Measurements from ENCODE around the gene LMF2.

Gene LMF2

DNA sequence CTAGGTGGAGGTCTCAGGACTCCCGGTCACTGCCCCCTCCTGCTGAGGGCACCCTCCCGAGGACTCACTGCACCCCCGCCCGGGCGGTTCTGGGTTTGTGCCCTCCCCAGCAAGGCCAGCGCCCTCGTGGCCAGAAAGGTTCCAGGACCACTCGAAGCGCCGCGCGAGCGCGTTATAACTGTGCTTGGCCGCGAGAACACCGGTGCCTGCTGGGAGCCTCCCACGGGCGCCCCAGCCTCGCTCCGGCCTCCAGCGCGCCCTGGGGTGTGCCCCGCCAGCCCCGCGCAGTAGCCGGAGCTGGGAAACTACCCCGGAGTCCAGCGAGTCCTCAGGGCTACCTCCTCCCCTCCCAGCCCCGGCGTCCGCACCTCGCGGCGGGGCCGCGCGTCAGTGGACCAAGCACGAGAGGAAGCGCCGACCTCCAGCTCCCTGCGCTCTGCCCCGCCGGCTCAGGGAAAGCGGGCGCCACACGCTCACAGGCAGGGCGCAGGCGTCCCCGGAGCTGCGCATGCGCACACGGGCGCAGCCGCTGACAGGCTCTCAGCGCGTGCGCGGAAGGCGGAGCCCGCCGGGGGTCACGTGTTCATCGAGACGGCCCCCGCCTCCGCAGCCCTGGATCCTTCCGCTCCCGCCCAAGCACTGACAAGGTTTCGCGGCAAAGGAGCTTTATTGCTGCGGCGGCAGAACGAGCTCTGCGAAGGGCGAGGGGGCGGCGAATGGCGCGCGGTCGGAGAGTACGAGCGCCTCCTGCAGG, 17.8 kb upstream of the LMF2 start, which contains the start of gene SCO2:
TSS of gene SCO2 (minus strand) at position 495 of the 754 bp plus-strand sequence. CDS start 1,187 bp downstream, outside the sequence.
- H3K4me3 ChIP-seq (ENCODE audit: insufficient read length, low read depth): peak within 1 kb of the TSS; percentile 82
- no peaks in the 10 kb centered on the region for H3K27me3 ChIP-seq (ENCODE audit: insufficient read depth, insufficient read length)
- peaks cover 40% of the 10 kb centered on the region for H3K36me3 ChIP-seq (ENCODE audit: insufficient read depth, insufficient read length, low read length)
- peaks cover 11% of the 10 kb centered on the region for H3K4me1 ChIP-seq (ENCODE audit: insufficient read depth, insufficient read length)
- peak; percentile 89 for DNase-seq (ENCODE audit: low read depth, low spot score)
- H3K9ac ChIP-seq (ENCODE audit: insufficient read length, low read depth): peak within 1 kb of the TSS; percentile 91
- no peaks in the 10 kb centered on the region for H3K9me3 ChIP-seq (ENCODE audit: insufficient read depth, low read length)
- no peak for TF ChIP-seq ZNF274 (IDR thresholded peaks at IDR 0.05; ENCODE audit: low read depth, low read length)
- TF ChIP-seq YY1 (IDR thresholded peaks at IDR 0.05; ENCODE audit: insufficient read depth, insufficient read length): no peak
- TF ChIP-seq SUZ12 (IDR thresholded peaks at IDR 0.05; ENCODE audit: extremely low read depth, insufficient read depth, insufficient read length): no peak

DNA sequence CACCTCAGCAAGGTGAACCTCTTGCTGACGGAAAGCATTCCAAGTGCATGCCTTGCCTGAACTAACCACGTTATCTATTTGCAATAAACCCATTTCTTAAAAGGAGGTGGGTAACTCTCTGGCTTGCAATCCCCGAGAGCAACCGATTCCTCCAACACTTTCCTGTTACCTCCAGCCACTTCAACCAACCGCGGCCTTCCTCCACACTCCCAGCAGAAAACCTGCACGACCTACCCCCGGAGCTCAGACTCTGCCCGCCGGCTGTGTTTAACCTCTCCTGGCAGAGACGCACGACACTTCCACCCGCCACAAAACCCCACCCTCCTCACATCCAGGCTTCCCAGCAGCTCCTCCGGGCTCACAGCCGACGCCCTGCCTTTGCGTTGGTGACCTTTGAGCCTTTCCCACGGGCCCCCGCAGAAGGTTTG, 17.2 kb upstream of the LMF2 start:
- H3K27me3 ChIP-seq (ENCODE audit: insufficient read depth, insufficient read length): no peaks in the 10 kb centered on the region
- H3K9me3 ChIP-seq (ENCODE audit: insufficient read depth, low read length): no peaks in the 10 kb centered on the region
- peaks cover 40% of the 10 kb centered on the region for H3K36me3 ChIP-seq (ENCODE audit: insufficient read depth, insufficient read length, low read length)
- peak overlapping the region; percentile 91 for H3K9ac ChIP-seq (ENCODE audit: insufficient read length, low read depth)
- peaks cover 11% of the 10 kb centered on the region for H3K4me1 ChIP-seq (ENCODE audit: insufficient read depth, insufficient read length)
- TF ChIP-seq ZNF274 (IDR thresholded peaks at IDR 0.05; ENCODE audit: low read depth, low read length): no peak
- TF ChIP-seq SUZ12 (IDR thresholded peaks at IDR 0.05; ENCODE audit: extremely low read depth, insufficient read depth, insufficient read length): no peak
- TF ChIP-seq YY1 (IDR thresholded peaks at IDR 0.05; ENCODE audit: insufficient read depth, insufficient read length): no peak
- peak overlapping the region; percentile 82 for H3K4me3 ChIP-seq (ENCODE audit: insufficient read length, low read depth)
- DNase-seq (ENCODE audit: low read depth, low spot score): no peak

DNA sequence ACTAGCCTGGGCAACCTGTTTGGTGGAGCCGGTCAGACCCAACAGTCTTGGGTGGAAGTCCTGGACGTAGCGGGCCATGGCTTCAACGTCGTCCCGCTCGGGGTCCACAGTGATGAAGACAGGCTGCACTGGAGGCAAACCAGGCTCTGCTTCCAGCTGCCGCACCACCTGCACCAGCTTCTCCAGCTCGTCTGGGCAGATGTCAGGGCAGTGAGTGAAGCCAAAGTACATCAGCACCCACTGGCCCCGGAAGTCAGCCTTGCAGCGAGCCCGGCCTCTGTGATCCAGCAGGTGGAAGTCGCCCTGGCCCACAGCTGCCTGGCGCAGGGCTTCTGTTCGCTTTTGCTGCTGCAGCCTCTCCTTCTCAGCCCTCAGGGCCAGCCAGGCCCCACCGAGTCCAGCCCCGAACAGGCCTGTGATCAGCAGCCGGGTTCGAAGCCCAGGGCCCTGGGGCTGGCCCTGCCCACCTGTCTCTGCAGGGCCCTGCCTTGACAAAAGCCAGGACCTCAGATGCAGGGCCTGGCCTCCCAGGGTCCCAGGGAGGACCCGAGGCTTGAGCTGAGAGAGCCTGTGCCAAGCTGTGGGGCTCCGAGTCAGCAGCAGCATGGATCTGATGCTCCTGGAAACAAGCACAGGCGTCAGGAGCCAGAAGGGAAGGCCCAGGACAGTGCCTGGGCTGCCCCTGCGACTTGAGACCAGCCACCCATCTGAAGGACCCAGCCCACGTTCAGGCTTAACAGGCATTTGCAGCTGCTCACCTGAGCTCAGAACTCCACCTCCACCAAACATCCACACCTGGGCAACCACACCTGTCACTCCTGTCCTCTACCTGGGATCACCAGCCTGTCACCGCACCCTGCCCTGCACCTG, 16.5 kb upstream of the LMF2 start:
- H3K4me1 ChIP-seq (ENCODE audit: insufficient read depth, insufficient read length): peaks cover 11% of the 10 kb centered on the region
- no peaks in the 10 kb centered on the region for H3K9me3 ChIP-seq (ENCODE audit: insufficient read depth, low read length)
- peaks cover 47% of the 10 kb centered on the region for H3K36me3 ChIP-seq (ENCODE audit: insufficient read depth, insufficient read length, low read length)
- H3K4me3 ChIP-seq (ENCODE audit: insufficient read length, low read depth): peak overlapping the region; percentile 82
- no peaks in the 10 kb centered on the region for H3K27me3 ChIP-seq (ENCODE audit: insufficient read depth, insufficient read length)
- TF ChIP-seq SUZ12 (IDR thresholded peaks at IDR 0.05; ENCODE audit: extremely low read depth, insufficient read depth, insufficient read length) (no peak), YY1 (IDR thresholded peaks at IDR 0.05; ENCODE audit: insufficient read depth, insufficient read length) (no peak), ZNF274 (IDR thresholded peaks at IDR 0.05; ENCODE audit: low read depth, low read length) (no peak)
- DNase-seq (ENCODE audit: low read depth, low spot score): no peak
- H3K9ac ChIP-seq (ENCODE audit: insufficient read length, low read depth): peak overlapping the region; percentile 91

DNA sequence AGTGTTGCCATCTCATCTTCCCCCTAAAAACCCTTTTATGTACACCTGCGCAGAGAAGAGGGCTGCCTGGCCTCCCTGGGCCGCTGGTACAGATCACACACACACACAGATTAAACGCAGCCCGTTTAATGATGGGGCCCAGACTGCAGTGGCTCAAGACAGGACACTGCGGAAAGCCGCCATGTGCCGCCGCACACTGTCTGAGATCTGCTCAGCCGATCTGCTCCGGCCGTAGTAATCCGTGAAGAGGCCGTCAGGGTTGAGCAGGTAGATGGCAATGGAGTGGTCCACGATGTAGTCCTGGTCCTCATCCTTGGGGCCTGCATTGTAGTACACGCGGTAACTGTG, 15.9 kb upstream of the LMF2 start:
- TF ChIP-seq ZNF274 (IDR thresholded peaks at IDR 0.05; ENCODE audit: low read depth, low read length) (no peak), SUZ12 (IDR thresholded peaks at IDR 0.05; ENCODE audit: extremely low read depth, insufficient read depth, insufficient read length) (no peak), YY1 (IDR thresholded peaks at IDR 0.05; ENCODE audit: insufficient read depth, insufficient read length) (no peak)
- no peaks in the 10 kb centered on the region for H3K9me3 ChIP-seq (ENCODE audit: insufficient read depth, low read length)
- H3K4me1 ChIP-seq (ENCODE audit: insufficient read depth, insufficient read length): peaks cover 11% of the 10 kb centered on the region
- H3K9ac ChIP-seq (ENCODE audit: insufficient read length, low read depth): no peak overlapping the region
- no peak for DNase-seq (ENCODE audit: low read depth, low spot score)
- H3K4me3 ChIP-seq (ENCODE audit: insufficient read length, low read depth): no peak overlapping the region
- no peaks in the 10 kb centered on the region for H3K27me3 ChIP-seq (ENCODE audit: insufficient read depth, insufficient read length)
- peaks cover 53% of the 10 kb centered on the region for H3K36me3 ChIP-seq (ENCODE audit: insufficient read depth, insufficient read length, low read length)

DNA sequence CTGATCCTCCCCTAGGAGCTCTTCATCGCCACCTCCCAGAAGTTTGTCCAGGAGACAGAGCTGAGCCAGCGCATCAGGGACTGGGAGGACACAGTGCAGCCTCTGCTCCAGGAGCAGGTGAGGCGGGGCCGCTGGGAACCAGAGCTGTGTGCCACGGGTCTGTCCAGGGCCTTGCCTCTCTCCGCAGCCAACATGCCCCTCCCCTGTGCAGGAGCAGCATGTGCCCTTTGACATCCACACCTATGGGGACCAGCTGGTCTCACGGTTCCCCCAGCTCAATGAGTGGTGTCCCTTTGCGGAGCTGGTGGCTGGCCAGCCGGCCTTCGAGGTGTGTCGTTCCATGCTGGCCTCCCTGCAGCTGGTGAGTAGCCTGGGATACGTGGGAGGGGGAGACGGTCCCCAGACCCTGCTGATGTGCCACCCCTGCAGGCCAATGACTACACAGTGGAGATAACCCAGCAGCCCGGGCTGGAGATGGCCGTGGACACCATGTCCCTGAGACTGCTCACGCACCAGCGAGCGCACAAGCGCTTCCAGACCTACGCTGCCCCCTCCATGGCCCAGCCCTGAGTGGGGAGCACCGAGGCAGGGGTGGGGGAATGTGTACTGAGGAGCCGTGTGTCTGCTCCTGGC, 15.4 kb upstream of the LMF2 start:
- no peak for DNase-seq (ENCODE audit: low read depth, low spot score)
- H3K4me3 ChIP-seq (ENCODE audit: insufficient read length, low read depth): no peak overlapping the region
- no peak overlapping the region for H3K9ac ChIP-seq (ENCODE audit: insufficient read length, low read depth)
- no peaks in the 10 kb centered on the region for H3K27me3 ChIP-seq (ENCODE audit: insufficient read depth, insufficient read length)
- H3K9me3 ChIP-seq (ENCODE audit: insufficient read depth, low read length): no peaks in the 10 kb centered on the region
- H3K4me1 ChIP-seq (ENCODE audit: insufficient read depth, insufficient read length): peaks cover 11% of the 10 kb centered on the region
- TF ChIP-seq YY1 (IDR thresholded peaks at IDR 0.05; ENCODE audit: insufficient read depth, insufficient read length): no peak
- TF ChIP-seq ZNF274 (IDR thresholded peaks at IDR 0.05; ENCODE audit: low read depth, low read length): no peak
- no peak for TF ChIP-seq SUZ12 (IDR thresholded peaks at IDR 0.05; ENCODE audit: extremely low read depth, insufficient read depth, insufficient read length)
- peaks cover 58% of the 10 kb centered on the region for H3K36me3 ChIP-seq (ENCODE audit: insufficient read depth, insufficient read length, low read length)

DNA sequence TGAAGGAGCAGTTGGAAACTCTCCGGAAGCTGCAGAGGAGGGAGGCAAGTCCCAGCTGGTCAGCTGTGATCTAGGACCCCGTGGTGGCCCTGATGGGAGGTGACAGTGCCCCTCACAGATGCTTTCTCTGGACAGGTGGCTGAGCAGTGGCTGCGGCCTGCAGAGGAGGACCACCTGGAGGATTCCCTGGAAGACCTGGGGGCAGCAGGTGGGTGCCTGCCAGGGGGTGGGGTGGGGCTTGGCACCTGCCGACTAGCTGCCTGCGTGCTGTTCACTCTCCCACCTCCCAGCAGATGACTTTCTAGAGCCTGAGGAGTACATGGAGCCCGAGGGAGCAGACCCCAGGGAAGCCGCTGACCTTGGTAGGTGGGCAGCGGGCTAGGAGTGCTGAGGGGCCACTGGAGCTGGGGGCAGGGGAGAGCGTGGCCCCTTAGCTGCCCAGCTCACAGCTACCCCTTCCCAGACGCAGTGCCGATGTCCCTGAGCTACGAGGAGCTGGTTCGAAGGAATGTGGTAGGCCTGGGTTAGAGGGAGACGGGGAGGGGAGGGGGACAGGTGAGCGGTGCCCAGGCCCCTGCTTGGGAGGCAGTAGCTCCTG, 14.8 kb upstream of the LMF2 start:
- no peaks in the 10 kb centered on the region for H3K9me3 ChIP-seq (ENCODE audit: insufficient read depth, low read length)
- H3K9ac ChIP-seq (ENCODE audit: insufficient read length, low read depth): no peak overlapping the region
- H3K27me3 ChIP-seq (ENCODE audit: insufficient read depth, insufficient read length): no peaks in the 10 kb centered on the region
- DNase-seq (ENCODE audit: low read depth, low spot score): no peak
- TF ChIP-seq SUZ12 (IDR thresholded peaks at IDR 0.05; ENCODE audit: extremely low read depth, insufficient read depth, insufficient read length) (no peak), YY1 (IDR thresholded peaks at IDR 0.05; ENCODE audit: insufficient read depth, insufficient read length) (no peak), ZNF274 (IDR thresholded peaks at IDR 0.05; ENCODE audit: low read depth, low read length) (no peak)
- H3K4me1 ChIP-seq (ENCODE audit: insufficient read depth, insufficient read length): peaks cover 9% of the 10 kb centered on the region
- peaks cover 64% of the 10 kb centered on the region for H3K36me3 ChIP-seq (ENCODE audit: insufficient read depth, insufficient read length, low read length)
- H3K4me3 ChIP-seq (ENCODE audit: insufficient read length, low read depth): no peak overlapping the region

All from NT2/D1 (cell line).